ENCODE data around the gene PARD3.

Gene PARD3

DNA sequence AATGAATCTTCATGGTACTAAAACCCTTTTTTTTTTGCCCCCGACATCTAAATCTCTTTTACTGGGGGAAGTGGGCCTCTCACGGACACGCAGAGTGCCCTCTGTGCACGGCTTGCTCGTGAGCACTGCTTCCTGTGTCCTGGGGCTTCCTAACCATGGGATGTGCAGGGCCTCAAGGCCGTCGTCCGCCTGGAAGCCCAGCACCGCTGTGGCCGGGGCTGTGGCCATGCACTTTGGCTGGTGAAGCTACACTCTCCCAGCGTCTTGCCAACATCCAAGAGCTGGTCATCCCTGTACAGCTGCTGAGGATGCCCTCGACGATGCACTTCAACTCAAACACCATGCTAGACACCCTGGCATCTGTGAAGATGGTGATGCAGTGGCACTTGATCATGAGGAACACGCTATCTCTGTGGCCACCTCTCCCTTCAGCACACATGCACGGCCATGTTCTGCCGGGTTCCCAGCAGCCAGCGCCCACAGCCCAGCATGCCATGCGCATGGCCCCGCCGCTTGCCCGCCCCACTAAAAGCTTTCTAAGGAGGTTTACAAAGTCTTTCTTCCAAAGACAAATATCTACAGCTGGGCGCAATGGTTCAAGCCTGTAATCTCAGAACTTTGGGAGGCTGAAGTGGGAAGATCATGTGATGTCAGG lies 326.5 kb downstream of the PARD3 start:
- H3K4me3 ChIP-seq (ENCODE audit: insufficient read depth, low read depth, low read length) = no peak overlapping the region
- no peaks in the 10 kb centered on the region for H3K9me3 ChIP-seq (ENCODE audit: control insufficient read depth, low read length)
- WGBS, 2 experiments = 93 to 94% methylated on average over 22 of the region's 22 CpGs
- no peaks in the 10 kb centered on the region for H3K27me3 ChIP-seq (ENCODE audit: control insufficient read depth, insufficient read depth, low read length, poor library complexity, severe bottlenecking)
- H3K4me1 ChIP-seq (ENCODE audit: control insufficient read depth, insufficient read depth, low read length) = no peaks in the 10 kb centered on the region
- H3K27ac ChIP-seq (ENCODE audit: insufficient read depth, low read depth, low read length, poor library complexity, severe bottlenecking) = no peak overlapping the region
- no peaks in the 10 kb centered on the region for H3K36me3 ChIP-seq (ENCODE audit: control insufficient read depth, insufficient read depth, low read length)

DNA sequence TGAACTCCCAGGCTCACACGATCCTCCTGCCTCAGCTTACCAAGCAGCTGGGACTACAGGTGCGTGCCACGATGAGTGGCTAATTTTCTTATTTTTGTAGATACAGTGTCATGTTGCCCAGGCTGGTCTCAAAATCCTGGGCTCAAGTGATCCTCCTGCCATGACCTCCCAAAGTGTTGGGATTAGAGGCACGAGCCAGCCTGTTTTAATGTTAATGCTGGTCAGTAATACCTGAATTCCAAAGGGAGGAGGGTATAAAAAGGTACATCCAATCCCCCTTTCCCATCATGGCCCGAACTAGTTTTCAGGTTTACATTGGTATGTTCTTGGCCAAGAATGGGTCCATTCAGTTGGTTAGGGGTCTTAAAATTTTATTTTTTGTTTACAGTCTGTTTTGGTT lies 329.1 kb downstream of the PARD3 start:
- 79 to 84% methylated on average over 5 of the region's 5 CpGs for WGBS, 2 experiments
- Histone ChIP-seq H3K27ac (ENCODE audit: insufficient read depth, low read depth, low read length, poor library complexity, severe bottlenecking) (no peak overlapping the region), H3K4me3 (ENCODE audit: insufficient read depth, low read depth, low read length) (no peak overlapping the region), H3K27me3 (ENCODE audit: control insufficient read depth, insufficient read depth, low read length, poor library complexity, severe bottlenecking) (no peaks in the 10 kb centered on the region), H3K9me3 (ENCODE audit: control insufficient read depth, low read length) (no peaks in the 10 kb centered on the region), H3K36me3 (ENCODE audit: control insufficient read depth, insufficient read depth, low read length) (no peaks in the 10 kb centered on the region), H3K4me1 (ENCODE audit: control insufficient read depth, insufficient read depth, low read length) (no peaks in the 10 kb centered on the region)

DNA sequence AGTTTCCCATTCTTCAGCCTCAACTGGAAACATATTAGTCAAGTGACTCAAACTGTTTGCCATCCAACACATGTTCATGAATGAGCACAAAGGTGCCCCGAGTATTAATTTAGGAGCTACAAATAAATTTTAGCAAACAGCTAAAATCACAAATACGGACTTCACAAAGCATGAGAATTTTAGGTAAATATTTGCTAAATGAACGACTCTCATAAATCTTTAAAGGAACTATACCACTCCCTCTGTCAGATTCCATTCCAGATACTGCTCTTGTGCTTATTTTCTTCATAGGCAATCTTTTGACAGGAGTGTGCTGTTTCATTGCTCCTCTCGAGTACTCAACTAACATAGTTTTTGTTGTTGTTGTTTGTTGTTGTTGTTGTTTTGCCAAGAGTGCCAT lies 330.9 kb downstream of the PARD3 start:
- Histone ChIP-seq H3K4me3 (ENCODE audit: insufficient read depth, low read depth, low read length) (no peak overlapping the region), H3K27me3 (ENCODE audit: control insufficient read depth, insufficient read depth, low read length, poor library complexity, severe bottlenecking) (no peaks in the 10 kb centered on the region), H3K4me1 (ENCODE audit: control insufficient read depth, insufficient read depth, low read length) (peaks cover 7% of the 10 kb centered on the region), H3K9me3 (ENCODE audit: control insufficient read depth, low read length) (no peaks in the 10 kb centered on the region), H3K36me3 (ENCODE audit: control insufficient read depth, insufficient read depth, low read length) (no peaks in the 10 kb centered on the region), H3K27ac (ENCODE audit: insufficient read depth, low read depth, low read length, poor library complexity, severe bottlenecking) (no peak overlapping the region)
- WGBS, 2 experiments = 91 to 97% methylated on average over 3 of the region's 4 CpGs

DNA sequence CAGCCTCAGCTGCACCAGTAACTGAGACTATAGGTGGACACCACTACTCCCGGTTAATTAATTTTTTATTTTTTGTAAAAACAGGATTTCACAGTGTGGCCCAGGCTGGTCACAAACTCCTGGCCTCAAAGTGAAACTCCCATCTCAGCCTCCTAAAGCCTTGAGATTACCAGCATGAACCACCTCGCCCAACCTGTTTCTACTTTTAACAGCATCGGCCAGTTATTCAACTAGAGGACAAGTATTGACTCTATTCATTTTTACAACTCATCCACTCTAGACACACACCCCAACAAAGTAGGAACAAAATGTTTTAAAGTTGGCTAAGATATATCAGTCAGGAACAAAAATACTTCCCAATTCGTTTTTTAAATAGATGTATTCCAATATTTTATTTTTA lies 334.8 kb downstream of the PARD3 start:
- Histone ChIP-seq H3K27ac (ENCODE audit: insufficient read depth, low read depth, low read length, poor library complexity, severe bottlenecking) (no peak overlapping the region), H3K4me1 (ENCODE audit: control insufficient read depth, insufficient read depth, low read length) (peaks cover 7% of the 10 kb centered on the region), H3K27me3 (ENCODE audit: control insufficient read depth, insufficient read depth, low read length, poor library complexity, severe bottlenecking) (no peaks in the 10 kb centered on the region), H3K9me3 (ENCODE audit: control insufficient read depth, low read length) (no peaks in the 10 kb centered on the region), H3K4me3 (ENCODE audit: insufficient read depth, low read depth, low read length) (no peak overlapping the region), H3K36me3 (ENCODE audit: control insufficient read depth, insufficient read depth, low read length) (no peaks in the 10 kb centered on the region)
- 95 to 96% methylated on average over 3 of the region's 4 CpGs for WGBS, 2 experiments

DNA sequence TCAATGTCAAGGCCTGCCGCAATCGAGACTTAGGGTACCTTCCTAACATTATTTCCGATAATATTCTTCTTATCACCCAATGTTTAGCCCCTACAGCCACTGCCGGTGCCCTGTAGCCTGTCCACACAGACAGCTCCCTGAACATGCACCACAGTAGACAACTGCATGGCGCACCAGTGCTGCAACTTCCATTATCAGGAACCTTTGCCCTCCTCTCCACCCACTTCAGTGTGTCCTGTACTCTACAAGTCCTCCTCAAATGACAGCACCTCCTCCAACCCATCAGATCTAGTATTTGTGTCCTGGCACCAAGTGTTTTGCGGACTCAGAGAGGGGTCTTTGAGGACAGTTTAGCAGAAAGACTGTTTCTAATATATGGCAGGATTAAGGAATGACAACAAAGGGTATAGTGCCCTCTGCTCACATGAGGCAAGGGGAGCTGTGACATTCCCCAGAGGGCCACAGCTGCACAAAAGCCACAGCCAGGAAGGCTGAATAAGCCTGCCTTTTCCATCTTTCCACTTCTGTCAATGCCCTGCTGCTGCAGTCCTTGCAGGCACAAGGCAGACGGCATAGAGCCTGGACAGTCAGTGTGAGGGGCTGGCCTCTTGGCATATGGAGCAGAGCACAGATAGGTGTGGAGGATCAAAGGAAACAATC lies 335.4 kb downstream of the PARD3 start:
- no peak overlapping the region for H3K4me3 ChIP-seq (ENCODE audit: insufficient read depth, low read depth, low read length)
- peaks cover 7% of the 10 kb centered on the region for H3K4me1 ChIP-seq (ENCODE audit: control insufficient read depth, insufficient read depth, low read length)
- no peaks in the 10 kb centered on the region for H3K27me3 ChIP-seq (ENCODE audit: control insufficient read depth, insufficient read depth, low read length, poor library complexity, severe bottlenecking)
- H3K9me3 ChIP-seq (ENCODE audit: control insufficient read depth, low read length) = no peaks in the 10 kb centered on the region
- H3K36me3 ChIP-seq (ENCODE audit: control insufficient read depth, insufficient read depth, low read length) = no peaks in the 10 kb centered on the region
- no peak overlapping the region for H3K27ac ChIP-seq (ENCODE audit: insufficient read depth, low read depth, low read length, poor library complexity, severe bottlenecking)
- WGBS, 2 experiments = 90 to 91% methylated on average over 7 of the region's 7 CpGs

DNA sequence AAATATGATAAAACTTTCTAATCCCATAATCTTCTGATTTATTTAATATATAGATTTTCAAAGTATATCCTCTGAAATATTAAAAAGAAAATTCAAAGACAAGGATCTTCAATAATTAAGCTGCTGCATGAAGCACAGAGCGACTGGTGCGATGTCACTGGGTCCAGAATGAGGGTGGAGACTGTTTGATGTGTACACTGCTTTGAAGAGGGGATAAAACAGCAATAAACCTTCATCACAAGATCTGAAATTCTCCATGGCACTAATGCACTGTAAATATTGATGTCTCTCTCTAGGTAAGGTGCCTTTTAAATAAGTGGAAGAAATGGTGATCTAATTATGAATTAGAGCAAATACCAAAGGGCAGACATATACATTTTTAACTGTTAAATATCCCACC lies 337.8 kb downstream of the PARD3 start:
- no peaks in the 10 kb centered on the region for H3K9me3 ChIP-seq (ENCODE audit: control insufficient read depth, low read length)
- no peaks in the 10 kb centered on the region for H3K36me3 ChIP-seq (ENCODE audit: control insufficient read depth, insufficient read depth, low read length)
- H3K4me1 ChIP-seq (ENCODE audit: control insufficient read depth, insufficient read depth, low read length) = peaks cover 7% of the 10 kb centered on the region
- H3K27ac ChIP-seq (ENCODE audit: insufficient read depth, low read depth, low read length, poor library complexity, severe bottlenecking) = no peak overlapping the region
- H3K27me3 ChIP-seq (ENCODE audit: control insufficient read depth, insufficient read depth, low read length, poor library complexity, severe bottlenecking) = no peaks in the 10 kb centered on the region
- WGBS, 2 experiments = 95% methylated on average over 2 of the region's 2 CpGs; no CpG with 5 or more reads in 1 of the 2 experiments
- no peak overlapping the region for H3K4me3 ChIP-seq (ENCODE audit: insufficient read depth, low read depth, low read length)

DNA sequence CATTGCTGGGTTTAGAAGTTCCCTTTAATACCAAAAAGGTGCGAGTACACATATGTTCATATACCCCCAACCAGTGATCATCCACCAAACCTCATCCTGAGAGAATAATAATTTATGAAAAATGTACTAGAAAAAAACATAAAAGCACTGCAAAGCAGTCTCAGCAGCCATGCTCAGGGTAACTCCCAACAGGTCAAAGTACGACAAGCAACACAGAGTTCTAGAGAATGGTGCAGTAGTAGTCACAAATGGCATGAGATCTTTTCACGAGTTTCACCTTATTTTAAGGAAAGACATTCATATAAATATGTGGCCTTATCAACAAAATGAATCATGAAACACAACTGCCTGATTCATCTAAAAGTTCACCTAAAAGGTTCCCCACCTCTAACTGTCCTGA lies 338.5 kb downstream of the PARD3 start:
- Histone ChIP-seq H3K36me3 (ENCODE audit: control insufficient read depth, insufficient read depth, low read length) (no peaks in the 10 kb centered on the region), H3K4me1 (ENCODE audit: control insufficient read depth, insufficient read depth, low read length) (peaks cover 7% of the 10 kb centered on the region), H3K27me3 (ENCODE audit: control insufficient read depth, insufficient read depth, low read length, poor library complexity, severe bottlenecking) (no peaks in the 10 kb centered on the region), H3K27ac (ENCODE audit: insufficient read depth, low read depth, low read length, poor library complexity, severe bottlenecking) (no peak overlapping the region), H3K4me3 (ENCODE audit: insufficient read depth, low read depth, low read length) (no peak overlapping the region), H3K9me3 (ENCODE audit: control insufficient read depth, low read length) (no peaks in the 10 kb centered on the region)
- 96 to 99% methylated on average over 2 to 3 of the region's 3 CpGs for WGBS, 2 experiments

DNA sequence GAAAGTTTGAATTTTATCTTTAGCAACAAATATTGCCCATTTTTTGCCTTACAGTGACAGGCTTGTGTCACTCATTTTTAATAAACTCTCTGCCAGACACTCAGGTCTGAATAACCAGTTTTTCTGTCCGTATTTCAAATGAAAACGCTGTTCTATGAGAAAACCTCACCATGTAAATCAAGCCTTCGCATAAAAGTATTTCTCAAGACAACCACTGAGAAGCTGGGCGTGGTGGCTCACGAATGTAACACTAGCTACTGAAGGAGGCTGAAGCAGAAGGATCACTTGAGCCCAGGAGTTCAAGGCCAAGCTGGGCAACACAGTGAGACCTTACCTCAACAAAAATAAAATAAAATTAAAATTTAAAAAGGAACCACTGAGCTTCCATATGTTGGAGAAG lies 339.3 kb downstream of the PARD3 start:
- no peaks in the 10 kb centered on the region for H3K27me3 ChIP-seq (ENCODE audit: control insufficient read depth, insufficient read depth, low read length, poor library complexity, severe bottlenecking)
- 91 to 92% methylated on average over 5 of the region's 5 CpGs for WGBS, 2 experiments
- no peak overlapping the region for H3K27ac ChIP-seq (ENCODE audit: insufficient read depth, low read depth, low read length, poor library complexity, severe bottlenecking)
- H3K36me3 ChIP-seq (ENCODE audit: control insufficient read depth, insufficient read depth, low read length) = no peaks in the 10 kb centered on the region
- H3K4me1 ChIP-seq (ENCODE audit: control insufficient read depth, insufficient read depth, low read length) = peaks cover 7% of the 10 kb centered on the region
- H3K4me3 ChIP-seq (ENCODE audit: insufficient read depth, low read depth, low read length) = no peak overlapping the region
- H3K9me3 ChIP-seq (ENCODE audit: control insufficient read depth, low read length) = no peaks in the 10 kb centered on the region

DNA sequence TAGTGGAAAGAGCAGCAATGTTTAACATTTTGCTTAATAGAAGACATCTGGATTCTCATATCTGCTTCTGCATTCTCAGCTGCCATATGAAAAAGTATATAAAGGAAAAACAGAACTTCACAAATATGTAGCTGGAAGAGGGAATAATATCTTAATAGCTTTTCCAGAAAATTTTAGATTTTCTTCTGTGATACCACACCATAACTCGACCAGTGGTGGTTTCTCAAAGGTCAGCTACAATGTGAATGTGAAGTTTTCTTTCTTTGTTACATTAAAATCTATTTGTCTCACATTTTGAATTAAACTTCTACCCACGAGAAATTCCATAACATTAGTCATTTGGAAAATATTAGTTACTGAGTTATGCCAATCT lies 339.8 kb downstream of the PARD3 start:
- H3K27ac ChIP-seq (ENCODE audit: insufficient read depth, low read depth, low read length, poor library complexity, severe bottlenecking) = no peak overlapping the region
- H3K36me3 ChIP-seq (ENCODE audit: control insufficient read depth, insufficient read depth, low read length) = no peaks in the 10 kb centered on the region
- WGBS, 2 experiments = 80% methylated on average over 1 of the region's 2 CpGs; no CpG with 5 or more reads in 1 of the 2 experiments
- no peaks in the 10 kb centered on the region for H3K9me3 ChIP-seq (ENCODE audit: control insufficient read depth, low read length)
- H3K4me1 ChIP-seq (ENCODE audit: control insufficient read depth, insufficient read depth, low read length) = peaks cover 7% of the 10 kb centered on the region
- no peak overlapping the region for H3K4me3 ChIP-seq (ENCODE audit: insufficient read depth, low read depth, low read length)
- no peaks in the 10 kb centered on the region for H3K27me3 ChIP-seq (ENCODE audit: control insufficient read depth, insufficient read depth, low read length, poor library complexity, severe bottlenecking)

DNA sequence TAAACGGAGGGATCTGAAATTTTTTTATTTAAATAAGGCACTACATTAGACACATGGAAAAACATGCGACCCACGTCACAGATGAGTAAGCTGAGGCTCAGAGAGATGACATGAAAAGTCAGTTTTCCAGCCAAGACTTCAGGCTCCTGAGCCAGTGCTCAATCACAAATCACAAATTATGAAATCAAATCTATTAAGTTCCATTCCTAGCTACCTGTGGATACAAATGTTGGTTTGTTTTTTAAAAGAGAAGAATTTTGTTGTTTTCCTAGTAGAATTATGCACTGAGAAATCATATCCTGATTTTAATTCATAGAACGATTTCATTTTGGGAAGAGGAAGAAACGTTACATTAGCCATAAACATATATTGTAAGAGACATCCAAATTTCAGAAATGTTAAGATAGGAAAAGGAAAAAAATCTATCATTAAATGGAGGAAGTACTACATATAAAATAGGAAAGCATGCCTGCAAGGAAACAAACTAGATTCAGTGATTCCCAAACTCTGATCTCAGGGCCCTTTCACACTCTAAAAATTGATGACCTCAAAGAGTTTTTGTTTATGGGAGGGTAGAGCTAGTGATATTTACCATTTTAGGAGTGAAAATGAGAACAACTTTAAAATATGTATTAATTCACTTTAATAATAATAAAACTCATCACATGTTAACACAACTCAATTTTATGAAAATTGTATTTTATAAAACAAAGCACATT lies 340.4 kb downstream of the PARD3 start:
- Histone ChIP-seq H3K27me3 (ENCODE audit: control insufficient read depth, insufficient read depth, low read length, poor library complexity, severe bottlenecking) (no peaks in the 10 kb centered on the region), H3K4me3 (ENCODE audit: insufficient read depth, low read depth, low read length) (no peak overlapping the region), H3K4me1 (ENCODE audit: control insufficient read depth, insufficient read depth, low read length) (peaks cover 2% of the 10 kb centered on the region), H3K27ac (ENCODE audit: insufficient read depth, low read depth, low read length, poor library complexity, severe bottlenecking) (no peak overlapping the region), H3K36me3 (ENCODE audit: control insufficient read depth, insufficient read depth, low read length) (no peaks in the 10 kb centered on the region), H3K9me3 (ENCODE audit: control insufficient read depth, low read length) (no peaks in the 10 kb centered on the region)
- WGBS, 2 experiments = 94 to 100% methylated on average over 2 to 3 of the region's 5 CpGs

Data from ectodermal cell (in vitro differentiated cells).